ENCODE data around the gene SIX4.

SIX4 gene

GRCh38 chr14:60681271-60681670, 42.9 kb downstream of the SIX4 start:
- no peak overlapping the region for H3K27ac ChIP-seq
- DNase-seq (ENCODE audit: low read depth, low spot score) = no peak
- no peak overlapping the region for H3K4me3 ChIP-seq
- H3K36me3 ChIP-seq (ENCODE audit: insufficient read depth, low read length) = no peaks in the 10 kb centered on the region
- TF ChIP-seq FOXP2 (optimal IDR thresholded peaks at IDR 0.05; ENCODE audit: control extremely low read depth, extremely low read length, insufficient read depth) = no peak
- no peak for TF ChIP-seq EZH2 (IDR thresholded peaks at IDR 0.05)
- no peak for TF ChIP-seq POLR2AphosphoS5 (IDR thresholded peaks at IDR 0.05; ENCODE audit: borderline replicate concordance, low read depth, low read length)
- H3K9ac ChIP-seq (ENCODE audit: insufficient read length) = no peak overlapping the region
- H3K9me3 ChIP-seq (ENCODE audit: low read depth, low read length) = no peaks in the 10 kb centered on the region

- Histone ChIP-seq H3K9ac (ENCODE audit: insufficient read length) (no peak overlapping the region), H3K27ac (no peak overlapping the region), H3K9me3 (ENCODE audit: low read depth, low read length) (no peaks in the 10 kb centered on the region), H3K4me3 (no peak overlapping the region), H3K36me3 (ENCODE audit: insufficient read depth, low read length) (no peaks in the 10 kb centered on the region)
- no peak for DNase-seq (ENCODE audit: low read depth, low spot score)
- no peak for TF ChIP-seq FOXP2 (optimal IDR thresholded peaks at IDR 0.05; ENCODE audit: control extremely low read depth, extremely low read length, insufficient read depth)
- TF ChIP-seq POLR2AphosphoS5 (IDR thresholded peaks at IDR 0.05; ENCODE audit: borderline replicate concordance, low read depth, low read length) = no peak
- no peak for TF ChIP-seq EZH2 (IDR thresholded peaks at IDR 0.05)
These were observed 43.6 kb downstream of the SIX4 start for GRCh38 chr14:60680511-60680910.

- Histone ChIP-seq H3K36me3 (ENCODE audit: insufficient read depth, low read length) (no peaks in the 10 kb centered on the region), H3K27ac (no peak overlapping the region), H3K9ac (ENCODE audit: insufficient read length) (no peak overlapping the region), H3K9me3 (ENCODE audit: low read depth, low read length) (no peaks in the 10 kb centered on the region), H3K4me3 (no peak overlapping the region)
- DNase-seq (ENCODE audit: low read depth, low spot score) = no peak
- TF ChIP-seq FOXP2 (optimal IDR thresholded peaks at IDR 0.05; ENCODE audit: control extremely low read depth, extremely low read length, insufficient read depth) (no peak), POLR2AphosphoS5 (IDR thresholded peaks at IDR 0.05; ENCODE audit: borderline replicate concordance, low read depth, low read length) (no peak), EZH2 (IDR thresholded peaks at IDR 0.05) (no peak)
These were observed 44.4 kb downstream of the SIX4 start for GRCh38 chr14:60679566-60680258.

- no peak for DNase-seq (ENCODE audit: low read depth, low spot score)
- TF ChIP-seq POLR2AphosphoS5 (IDR thresholded peaks at IDR 0.05; ENCODE audit: borderline replicate concordance, low read depth, low read length) (no peak), FOXP2 (optimal IDR thresholded peaks at IDR 0.05; ENCODE audit: control extremely low read depth, extremely low read length, insufficient read depth) (no peak), EZH2 (IDR thresholded peaks at IDR 0.05) (no peak)
These were observed 46.5 kb downstream of the SIX4 start for GRCh38 chr14:60677701-60678100.

GRCh38 chr14:60670989-60671388, 53.2 kb downstream of the SIX4 start:
- Histone ChIP-seq H3K27ac (no peak overlapping the region), H3K4me3 (no peak overlapping the region), H3K9ac (ENCODE audit: insufficient read length) (no peak overlapping the region), H3K36me3 (ENCODE audit: insufficient read depth, low read length) (no peaks in the 10 kb centered on the region), H3K9me3 (ENCODE audit: low read depth, low read length) (no peaks in the 10 kb centered on the region)
- DNase-seq (ENCODE audit: low read depth, low spot score) = no peak
- TF ChIP-seq POLR2AphosphoS5 (IDR thresholded peaks at IDR 0.05; ENCODE audit: borderline replicate concordance, low read depth, low read length) (no peak), FOXP2 (optimal IDR thresholded peaks at IDR 0.05; ENCODE audit: control extremely low read depth, extremely low read length, insufficient read depth) (no peak), EZH2 (IDR thresholded peaks at IDR 0.05) (no peak)

More at GRCh38 chr14:60677701-60678100, 46.5 kb downstream of the SIX4 start:
- H3K4me3 ChIP-seq = no peak overlapping the region
- no peak overlapping the region for H3K27ac ChIP-seq
- no peaks in the 10 kb centered on the region for H3K9me3 ChIP-seq (ENCODE audit: low read depth, low read length)
- no peaks in the 10 kb centered on the region for H3K36me3 ChIP-seq (ENCODE audit: insufficient read depth, low read length)
- no peak overlapping the region for H3K9ac ChIP-seq (ENCODE audit: insufficient read length)

GRCh38 chr14:60668431-60669112, 55.6 kb downstream of the SIX4 start:
- Histone ChIP-seq H3K36me3 (ENCODE audit: insufficient read depth, low read length) (no peaks in the 10 kb centered on the region), H3K9ac (ENCODE audit: insufficient read length) (no peak overlapping the region), H3K27ac (no peak overlapping the region), H3K4me3 (no peak overlapping the region), H3K9me3 (ENCODE audit: low read depth, low read length) (no peaks in the 10 kb centered on the region)
- TF ChIP-seq FOXP2 (optimal IDR thresholded peaks at IDR 0.05; ENCODE audit: control extremely low read depth, extremely low read length, insufficient read depth) = no peak
- no peak for TF ChIP-seq EZH2 (IDR thresholded peaks at IDR 0.05)
- TF ChIP-seq POLR2AphosphoS5 (IDR thresholded peaks at IDR 0.05; ENCODE audit: borderline replicate concordance, low read depth, low read length) = no peak
- no peak for DNase-seq (ENCODE audit: low read depth, low spot score)

- DNase-seq (ENCODE audit: low read depth, low spot score) = no peak
- Histone ChIP-seq H3K4me3 (no peak overlapping the region), H3K36me3 (ENCODE audit: insufficient read depth, low read length) (no peaks in the 10 kb centered on the region), H3K9me3 (ENCODE audit: low read depth, low read length) (no peaks in the 10 kb centered on the region), H3K9ac (ENCODE audit: insufficient read length) (no peak overlapping the region), H3K27ac (no peak overlapping the region)
- TF ChIP-seq FOXP2 (optimal IDR thresholded peaks at IDR 0.05; ENCODE audit: control extremely low read depth, extremely low read length, insufficient read depth) (no peak), EZH2 (IDR thresholded peaks at IDR 0.05) (no peak), POLR2AphosphoS5 (IDR thresholded peaks at IDR 0.05; ENCODE audit: borderline replicate concordance, low read depth, low read length) (no peak)
These were observed 59.0 kb downstream of the SIX4 start for GRCh38 chr14:60665177-60665550.

- Histone ChIP-seq H3K9me3 (ENCODE audit: low read depth, low read length) (no peaks in the 10 kb centered on the region), H3K9ac (ENCODE audit: insufficient read length) (no peak overlapping the region), H3K4me3 (no peak overlapping the region), H3K27ac (no peak overlapping the region), H3K36me3 (ENCODE audit: insufficient read depth, low read length) (no peaks in the 10 kb centered on the region)
- no peak for TF ChIP-seq EZH2 (IDR thresholded peaks at IDR 0.05)
- no peak for TF ChIP-seq FOXP2 (optimal IDR thresholded peaks at IDR 0.05; ENCODE audit: control extremely low read depth, extremely low read length, insufficient read depth)
- no peak for TF ChIP-seq POLR2AphosphoS5 (IDR thresholded peaks at IDR 0.05; ENCODE audit: borderline replicate concordance, low read depth, low read length)
- DNase-seq (ENCODE audit: low read depth, low spot score) = no peak
These were observed 61.2 kb downstream of the SIX4 start for GRCh38 chr14:60662982-60663381.

Measured in SK-N-MC (cell line).